Measurements from ENCODE around the gene FNDC11. TPM values are rescaled to one million over a fixed set of nuclear protein-coding genes. Genes with fewer than 3 reads are reported as not detected.

FNDC11 gene
- total RNA-seq, 1 donor from 2014 or later: 0.32 TPM

- no peak for DNase-seq
- peaks cover 27% of the 10 kb centered on the region for H3K27me3 ChIP-seq
- no peak for ATAC-seq
Measured at GRCh38 chr20:63546256-63546955, 7.6 kb upstream of the FNDC11 start.

GRCh38 chr20:63546956-63547724 lies 6.8 kb upstream of the FNDC11 start:
- ATAC-seq: no peak

More at GRCh38 chr20:63546256-63546955, 7.6 kb upstream of the FNDC11 start:
- Histone ChIP-seq H3K4me3 (no peak overlapping the region), H3K36me3 (no peaks in the 10 kb centered on the region), H3K4me1 (no peaks in the 10 kb centered on the region), H3K9me3 (no peaks in the 10 kb centered on the region), H3K27ac (no peak overlapping the region)
- intact Hi-C loops (cut with DNase I): no loop called here
- no peak for TF ChIP-seq CTCF (IDR thresholded peaks at IDR 0.05)

GRCh38 chr20:63547725-63548480 lies 6.1 kb upstream of the FNDC11 start, which contains the start of gene SRMS:
Gene SRMS, minus strand, starts transcription at chr20:63547749. Its CDS starts 286 bp downstream, at chr20:63547463.
- Histone ChIP-seq H3K4me3 (no peak within 1 kb of the TSS), H3K4me1 (no peaks in the 10 kb centered on the region), H3K36me3 (no peaks in the 10 kb centered on the region), H3K27ac (no peak within 1 kb of the TSS), H3K9me3 (no peaks in the 10 kb centered on the region), H3K27me3 (peaks cover 27% of the 10 kb centered on the region)
- no peak for TF ChIP-seq CTCF (IDR thresholded peaks at IDR 0.05)
- intact Hi-C loops (cut with DNase I): no loop called here
- DNase-seq (no peak), ATAC-seq (no peak)

More at GRCh38 chr20:63546956-63547724, 6.8 kb upstream of the FNDC11 start:
- Histone ChIP-seq H3K9me3 (no peaks in the 10 kb centered on the region), H3K36me3 (no peaks in the 10 kb centered on the region), H3K4me3 (no peak overlapping the region), H3K4me1 (no peaks in the 10 kb centered on the region), H3K27me3 (peaks cover 27% of the 10 kb centered on the region), H3K27ac (no peak overlapping the region)
- TF ChIP-seq CTCF (IDR thresholded peaks at IDR 0.05): no peak
- DNase-seq: no peak
- intact Hi-C loops (cut with DNase I): no loop called here

- no peak for ATAC-seq
- no peak for DNase-seq
- Histone ChIP-seq H3K4me1 (peaks cover under 1% of the 10 kb centered on the region), H3K27me3 (peaks cover 27% of the 10 kb centered on the region), H3K4me3 (no peak overlapping the region), H3K9me3 (no peaks in the 10 kb centered on the region), H3K36me3 (no peaks in the 10 kb centered on the region), H3K27ac (no peak overlapping the region)
- TF ChIP-seq CTCF (IDR thresholded peaks at IDR 0.05): no peak
- intact Hi-C loops (cut with DNase I): no loop called here
Measured at GRCh38 chr20:63548542-63548941, 5.4 kb upstream of the FNDC11 start.

- intact Hi-C loops (cut with DNase I): no loop called here
- Histone ChIP-seq H3K27ac (no peak overlapping the region), H3K27me3 (peaks cover 27% of the 10 kb centered on the region), H3K36me3 (no peaks in the 10 kb centered on the region), H3K9me3 (no peaks in the 10 kb centered on the region), H3K4me3 (no peak overlapping the region), H3K4me1 (peaks cover 6% of the 10 kb centered on the region)
- TF ChIP-seq CTCF (IDR thresholded peaks at IDR 0.05): no peak
- ATAC-seq (no peak), DNase-seq (no peak)
Measured at GRCh38 chr20:63549019-63549418, 4.9 kb upstream of the FNDC11 start.

Data from upper lobe of right lung (tissue), 1 donor.